GM12874 (cell line): Measurements from ENCODE around the gene FADS2.

Source experiments
- CTCF ChIP-seq: IDR thresholded peaks from 2 replicates; pipeline ENCODE4 v1.5.1; 2011; ENCODE audit warnings: low read depth, mild to moderate bottlenecking, control low read depth, low read length, moderate library complexity; ENCODE audit not compliant: insufficient read depth

The FADS2 gene

GRCh38 chr11:61901397-61901796 lies 73.3 kb downstream of the FADS2 start:
- TF ChIP-seq CTCF, result no peak

GRCh38 chr11:61902313-61902712 lies 74.2 kb downstream of the FADS2 start:
- no peak for TF ChIP-seq CTCF

GRCh38 chr11:61903845-61904244 lies 75.7 kb downstream of the FADS2 start:
- TF ChIP-seq CTCF, result no peak

- no peak for TF ChIP-seq CTCF
Measured at GRCh38 chr11:61904539-61905048, 76.5 kb downstream of the FADS2 start.

- no peak for TF ChIP-seq CTCF
Measured at GRCh38 chr11:61905067-61905696, 77.1 kb downstream of the FADS2 start.

- no peak for TF ChIP-seq CTCF
Measured at GRCh38 chr11:61905801-61906521, 77.9 kb downstream of the FADS2 start.

- no peak for TF ChIP-seq CTCF
Measured at GRCh38 chr11:61906522-61906909, 78.4 kb downstream of the FADS2 start.
